Activated naive CD8-positive, alpha-beta T cell (primary cell): ENCODE measurements around the gene EPHA5.
"Not testable (repeated sequence)": the region's sequence is repeated elsewhere in the genome, so short reads cannot be mapped to it uniquely, and the experiment has no call there.

ENCODE experiments used
- H3K27ac Mint-ChIP-seq: one replicate; pipeline ENCODE4 v1.8.0; 2021; ENCODE audit warnings: mixed read lengths
- H3K27me3 Mint-ChIP-seq: one replicate; pipeline ENCODE4 v1.8.0; 2021; ENCODE audit warnings: mixed read lengths
- H3K36me3 Mint-ChIP-seq: one replicate; pipeline ENCODE4 v1.8.0; 2021; ENCODE audit warnings: mixed read lengths
- H3K4me1 Mint-ChIP-seq: one replicate; pipeline ENCODE4 v1.8.0; 2021; ENCODE audit warnings: low read depth, mixed read lengths
- H3K4me3 Mint-ChIP-seq: one replicate; pipeline ENCODE4 v1.8.0; 2021; ENCODE audit warnings: mild to moderate bottlenecking, mixed read lengths
- H3K9me3 Mint-ChIP-seq: one replicate; pipeline ENCODE4 v1.8.0; 2021; ENCODE audit warnings: low read depth, mixed read lengths

EPHA5 gene

GRCh38 chr4:65336465-65336864 is 333.8 kb downstream of the EPHA5 start:
- no peak overlapping the region for H3K4me3 Mint-ChIP-seq
- H3K27ac Mint-ChIP-seq = no peak overlapping the region
- no peaks in the 10 kb centered on the region for H3K36me3 Mint-ChIP-seq
- peaks cover 5% of the 10 kb centered on the region for H3K9me3 Mint-ChIP-seq
- no peaks in the 10 kb centered on the region for H3K27me3 Mint-ChIP-seq
- H3K4me1 Mint-ChIP-seq = no peaks in the 10 kb centered on the region

- H3K4me1 Mint-ChIP-seq = no peaks in the 10 kb centered on the region
- H3K27me3 Mint-ChIP-seq = no peaks in the 10 kb centered on the region
- H3K36me3 Mint-ChIP-seq = no peaks in the 10 kb centered on the region
- H3K27ac Mint-ChIP-seq = no peak overlapping the region
- no peaks in the 10 kb centered on the region for H3K9me3 Mint-ChIP-seq
- H3K4me3 Mint-ChIP-seq = no peak overlapping the region
Observed at GRCh38 chr4:65316534-65316933, 353.8 kb downstream of the EPHA5 start.

- no peaks in the 10 kb centered on the region for H3K4me1 Mint-ChIP-seq
- no peak overlapping the region for H3K4me3 Mint-ChIP-seq
- H3K9me3 Mint-ChIP-seq = peaks cover 4% of the 10 kb centered on the region
- no peak overlapping the region for H3K27ac Mint-ChIP-seq
- H3K27me3 Mint-ChIP-seq = no peaks in the 10 kb centered on the region
- no peaks in the 10 kb centered on the region for H3K36me3 Mint-ChIP-seq
Observed at GRCh38 chr4:65311120-65311519, 359.2 kb downstream of the EPHA5 start.

GRCh38 chr4:65310586-65310985 is 359.7 kb downstream of the EPHA5 start:
- H3K27ac Mint-ChIP-seq = no peak overlapping the region
- H3K36me3 Mint-ChIP-seq = no peaks in the 10 kb centered on the region
- peaks cover 4% of the 10 kb centered on the region for H3K9me3 Mint-ChIP-seq
- no peaks in the 10 kb centered on the region for H3K27me3 Mint-ChIP-seq
- H3K4me3 Mint-ChIP-seq = no peak overlapping the region
- no peaks in the 10 kb centered on the region for H3K4me1 Mint-ChIP-seq

GRCh38 chr4:65308626-65309025 is 361.7 kb downstream of the EPHA5 start:
- not testable (repeated sequence) for H3K4me3 Mint-ChIP-seq, H3K4me1 Mint-ChIP-seq, H3K27me3 Mint-ChIP-seq, H3K9me3 Mint-ChIP-seq, H3K36me3 Mint-ChIP-seq, H3K27ac Mint-ChIP-seq

- Mint-ChIP-seq H3K27me3 (no peaks in the 10 kb centered on the region), H3K4me1 (no peaks in the 10 kb centered on the region), H3K36me3 (no peaks in the 10 kb centered on the region), H3K9me3 (peaks cover 8% of the 10 kb centered on the region), H3K4me3 (no peak overlapping the region), H3K27ac (no peak overlapping the region)
Observed at GRCh38 chr4:65302145-65302544, 368.1 kb downstream of the EPHA5 start.

GRCh38 chr4:65296246-65296645 is 374.0 kb downstream of the EPHA5 start:
- Mint-ChIP-seq H3K4me1 (no peaks in the 10 kb centered on the region), H3K9me3 (peaks cover 13% of the 10 kb centered on the region), H3K4me3 (no peak overlapping the region), H3K36me3 (no peaks in the 10 kb centered on the region), H3K27me3 (no peaks in the 10 kb centered on the region), H3K27ac (no peak overlapping the region)

- Mint-ChIP-seq H3K4me3 (no peak overlapping the region), H3K27me3 (no peaks in the 10 kb centered on the region), H3K9me3 (no peaks in the 10 kb centered on the region), H3K36me3 (no peaks in the 10 kb centered on the region), H3K27ac (no peak overlapping the region), H3K4me1 (no peaks in the 10 kb centered on the region)
Observed at GRCh38 chr4:65287071-65287470, 383.2 kb downstream of the EPHA5 start.
